HS-27A (cell line): ENCODE results near the gene CMKLR1.

Experiments
- DNase-seq: peaks from one replicate; pipeline ENCODE4 v3.0.0-alpha.2; 2012; ENCODE audit warnings: low read depth, missing footprints

The CMKLR1 gene

DNA sequence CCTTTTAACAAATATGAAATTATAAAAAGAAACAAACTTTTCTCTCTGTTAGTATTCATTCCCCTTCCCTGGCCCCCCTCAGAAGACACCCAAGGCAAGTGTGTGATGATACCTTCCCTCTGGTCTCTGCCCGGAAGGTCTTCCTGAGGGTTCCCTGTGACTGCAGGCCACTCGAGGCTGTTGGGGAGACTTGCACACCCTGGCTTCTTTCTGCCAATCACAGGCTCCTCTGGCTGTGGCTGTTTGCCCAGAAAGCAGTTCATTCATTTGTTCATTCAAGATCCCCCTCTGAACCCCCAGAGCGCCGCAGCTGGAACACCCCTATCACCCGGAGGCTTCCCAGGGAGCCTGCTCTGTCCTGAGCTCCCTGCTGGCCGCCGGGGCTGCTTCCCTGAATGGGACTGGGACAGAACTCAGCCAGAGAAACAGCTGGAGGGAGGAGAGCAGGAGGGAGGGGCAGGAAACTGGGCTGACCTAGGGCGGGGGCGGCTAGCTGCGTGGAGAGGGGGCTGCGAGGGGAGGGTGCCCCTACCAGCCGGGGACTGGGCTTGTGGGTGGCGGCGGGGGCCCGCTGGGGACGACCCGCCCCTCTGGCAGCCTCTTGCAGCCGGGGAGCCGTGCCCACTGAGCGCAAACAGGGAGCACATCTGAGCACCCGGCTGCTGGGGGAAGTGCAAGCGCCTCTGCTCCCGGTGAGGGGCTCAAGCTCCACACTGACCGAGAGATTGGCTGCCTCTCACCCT, at the start of gene CMKLR1:
TSS of gene CMKLR1 (minus strand) at position 397 of the 743 bp plus-strand sequence. CDS start 45,720 bp downstream, outside the sequence.
- DNase-seq = no peak

DNA sequence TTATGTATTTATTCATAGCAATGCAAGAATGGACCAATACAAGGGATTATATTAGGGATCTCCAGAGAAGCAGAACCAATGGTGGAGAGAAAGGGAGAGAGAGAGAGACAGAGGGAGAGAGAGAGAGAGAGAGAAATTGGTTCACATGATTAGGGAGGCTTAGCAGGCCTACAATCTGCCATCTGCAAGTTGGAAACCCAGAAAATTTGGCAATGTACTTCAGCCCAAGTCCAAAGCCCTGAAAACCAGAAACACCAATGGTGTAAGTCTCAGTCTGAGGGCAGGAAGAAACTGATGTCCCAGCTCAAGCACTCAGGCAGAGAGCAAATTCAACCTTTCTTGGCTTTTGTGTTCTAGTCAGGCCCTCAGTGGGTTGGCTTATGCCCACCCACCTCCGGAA, 48.7 kb upstream of the CMKLR1 start:
- DNase-seq = no peak

DNA sequence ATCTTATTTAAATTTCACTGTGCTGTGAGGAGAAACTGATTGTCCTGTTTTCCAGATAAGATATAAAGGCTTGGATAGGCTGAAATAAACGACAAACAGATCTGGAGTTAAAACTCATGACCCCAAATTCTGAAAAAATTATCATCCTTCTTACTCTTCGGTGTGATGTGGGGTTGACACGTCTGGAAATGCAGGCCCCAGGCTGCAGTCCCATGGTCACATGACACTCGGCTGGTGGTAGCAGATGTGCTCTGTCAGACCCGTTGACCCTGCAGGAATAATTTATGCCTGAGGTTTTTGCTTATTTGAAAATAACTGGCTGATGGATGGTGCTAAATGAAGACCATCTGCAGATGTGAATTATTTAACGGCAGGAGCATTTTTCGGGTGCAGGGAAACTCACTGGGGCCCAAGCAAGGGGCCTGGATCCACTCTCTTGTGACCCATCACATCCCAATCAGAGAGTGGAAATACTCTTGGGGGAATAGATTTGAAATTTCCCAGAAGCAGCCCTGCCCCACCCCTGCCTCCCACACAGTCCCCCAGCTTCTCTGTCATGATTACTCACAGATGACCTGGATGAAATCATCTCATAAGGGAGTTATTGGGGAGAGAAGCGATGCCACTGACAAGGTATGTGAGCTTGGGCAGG, 47.7 kb upstream of the CMKLR1 start:
- DNase-seq = no peak

- DNase-seq = no peak
These were observed 43.3 kb upstream of the CMKLR1 start for GRCh38 chr12:108382437-108382801.

DNA sequence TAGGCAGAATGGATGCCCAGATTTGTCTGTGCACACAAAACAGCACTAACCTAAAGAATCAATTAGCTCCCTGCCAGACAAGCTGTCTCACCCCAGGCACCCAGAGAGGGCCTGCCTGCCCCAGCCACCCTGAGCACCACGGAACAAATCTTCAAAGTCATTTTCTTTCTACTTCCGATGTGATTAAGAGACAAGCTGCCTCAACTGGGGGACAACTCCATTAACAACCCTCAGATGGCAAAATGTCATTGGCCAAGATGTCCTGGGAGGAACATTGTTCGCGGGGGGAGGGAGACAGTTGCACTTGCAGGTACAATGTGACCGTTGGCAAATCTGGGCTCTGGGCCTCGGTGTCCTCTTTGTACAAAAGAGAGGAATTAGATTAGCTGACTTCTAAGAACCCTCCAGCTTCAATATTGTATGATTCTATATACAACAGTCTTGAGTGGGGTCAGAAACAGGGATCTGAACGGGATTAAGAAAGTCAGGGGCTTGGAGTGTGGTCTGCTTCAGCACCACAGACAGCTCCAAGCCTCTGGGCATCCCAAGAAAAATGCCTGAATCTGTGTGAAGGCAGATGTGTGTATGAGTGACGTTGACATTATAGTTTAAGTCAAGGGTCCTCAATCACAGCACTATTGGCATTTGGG, 42.8 kb upstream of the CMKLR1 start:
- no peak for DNase-seq

DNA sequence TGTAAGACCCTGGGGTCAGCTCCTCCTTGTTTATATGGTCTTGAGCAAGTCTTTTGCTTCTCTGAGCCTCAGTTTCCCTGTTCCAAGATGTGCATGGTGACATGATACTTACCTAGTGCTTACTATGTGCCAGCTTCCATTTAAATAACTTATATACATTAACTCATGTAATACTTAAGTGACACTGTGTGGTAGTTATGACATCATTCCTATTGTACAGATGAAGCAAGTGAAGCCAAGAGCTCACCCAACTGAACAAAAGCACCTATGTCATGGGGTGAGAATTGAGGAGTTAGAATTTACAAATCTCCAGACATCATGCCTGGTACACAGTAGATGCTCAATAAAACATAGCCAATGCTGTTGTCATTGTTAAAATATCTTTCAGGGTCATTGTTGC, 41.3 kb upstream of the CMKLR1 start:
- DNase-seq = no peak

DNA sequence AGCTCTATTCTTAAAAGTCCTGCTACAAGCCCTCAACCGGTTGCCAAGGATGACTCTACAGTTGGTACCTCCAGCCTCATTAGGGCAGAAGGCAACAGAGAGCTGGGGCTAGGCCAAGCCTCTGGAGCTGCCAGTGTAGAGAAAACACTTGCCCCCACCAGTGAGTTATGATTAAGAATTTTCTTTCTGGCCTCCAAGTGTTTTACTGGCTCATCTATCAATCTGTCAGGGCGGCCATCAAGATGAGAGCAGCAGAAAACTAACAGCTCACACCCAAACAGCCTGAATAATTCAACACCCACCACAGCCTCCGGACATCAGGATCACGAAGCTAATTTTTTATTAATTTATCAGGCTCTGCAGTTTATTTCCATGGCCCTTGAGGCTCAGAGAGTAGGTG, 40.7 kb upstream of the CMKLR1 start:
- DNase-seq = no peak

GRCh38 chr12:108378926-108379325, 39.8 kb upstream of the CMKLR1 start:
- no peak for DNase-seq

DNA sequence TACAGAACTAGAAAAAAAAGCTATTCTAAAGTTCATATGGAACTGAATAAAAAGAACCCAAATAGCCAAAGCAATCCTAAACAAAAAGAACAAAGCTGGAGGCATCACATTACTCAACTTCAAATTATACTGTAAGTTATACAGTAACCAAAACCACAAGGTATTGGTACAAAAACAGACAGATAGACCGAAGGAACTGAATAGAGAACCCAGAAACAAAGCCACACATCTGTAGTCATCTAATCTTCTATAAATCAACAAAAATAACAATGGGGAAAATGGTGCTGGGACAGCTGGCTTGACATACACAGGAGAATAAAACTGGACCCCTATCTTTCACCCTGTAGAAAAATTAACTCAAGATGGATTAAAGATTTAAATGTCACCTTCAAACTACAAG, 38.1 kb upstream of the CMKLR1 start:
- DNase-seq = no peak

- DNase-seq = peak; percentile 81
These were observed 37.0 kb upstream of the CMKLR1 start for GRCh38 chr12:108375986-108376663.

GRCh38 chr12:108374596-108375320, 35.6 kb upstream of the CMKLR1 start:
- DNase-seq = no peak

GRCh38 chr12:108373111-108373510, 34.0 kb upstream of the CMKLR1 start:
- no peak for DNase-seq

DNA sequence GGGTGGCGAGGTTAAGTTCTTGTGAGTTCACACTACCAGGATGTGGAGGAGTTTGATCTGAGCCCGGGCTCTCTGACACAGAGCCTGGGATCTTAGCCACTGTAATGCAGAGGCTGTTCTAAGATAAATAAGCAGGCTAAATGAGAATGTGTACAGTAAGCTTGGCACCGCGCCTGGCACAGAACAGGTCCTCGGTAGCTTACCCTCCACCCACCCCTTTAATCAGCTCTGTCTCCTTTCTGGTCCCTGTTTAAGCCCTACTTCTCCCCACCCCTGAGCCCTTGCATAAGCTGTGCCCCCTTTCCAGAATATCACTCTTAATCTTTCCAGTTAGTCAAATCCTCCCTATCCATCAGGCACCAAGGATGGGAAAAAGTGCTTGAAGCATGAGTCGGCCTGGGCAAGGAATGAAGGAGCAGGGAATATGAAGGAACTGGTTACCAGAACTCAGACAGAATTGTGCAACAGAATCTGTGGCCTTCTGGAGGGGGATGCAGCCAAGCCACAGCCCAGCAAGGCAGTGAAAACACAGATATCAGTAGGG, 32.8 kb upstream of the CMKLR1 start:
- peak; percentile 74 for DNase-seq

GRCh38 chr12:108370415-108370814, 31.3 kb upstream of the CMKLR1 start:
- DNase-seq = no peak

DNA sequence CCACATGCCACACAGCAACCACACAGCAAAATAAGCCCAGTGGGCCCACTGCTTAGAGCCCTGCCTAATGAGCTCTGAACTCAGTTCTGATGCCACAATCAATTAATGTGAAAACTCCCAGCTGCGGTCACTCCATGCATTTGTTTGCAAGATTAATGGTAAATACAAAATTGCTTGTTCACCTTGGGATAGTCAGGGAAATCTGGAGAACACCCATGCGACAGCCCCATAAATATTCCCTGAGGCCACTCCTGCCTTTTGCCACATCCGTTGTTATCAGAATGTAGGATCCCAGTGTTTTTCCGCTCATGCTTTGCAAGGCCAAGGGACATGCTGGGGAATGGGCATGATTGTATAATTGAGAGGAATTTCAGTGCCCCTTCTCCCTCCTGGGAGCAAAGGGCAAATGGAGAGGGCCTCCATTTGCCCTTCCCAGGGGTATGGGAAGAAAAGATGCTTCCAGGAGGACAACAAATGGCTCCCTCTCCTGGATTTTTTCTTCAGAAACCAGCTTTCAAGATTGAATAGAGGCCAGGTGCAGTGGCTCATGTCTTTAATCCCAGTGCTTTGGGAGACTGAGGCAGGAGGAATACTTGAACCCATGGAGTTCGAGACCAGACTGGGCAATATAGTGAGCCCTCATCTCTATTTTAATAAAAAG, 30.8 kb upstream of the CMKLR1 start:
- DNase-seq = no peak

DNA sequence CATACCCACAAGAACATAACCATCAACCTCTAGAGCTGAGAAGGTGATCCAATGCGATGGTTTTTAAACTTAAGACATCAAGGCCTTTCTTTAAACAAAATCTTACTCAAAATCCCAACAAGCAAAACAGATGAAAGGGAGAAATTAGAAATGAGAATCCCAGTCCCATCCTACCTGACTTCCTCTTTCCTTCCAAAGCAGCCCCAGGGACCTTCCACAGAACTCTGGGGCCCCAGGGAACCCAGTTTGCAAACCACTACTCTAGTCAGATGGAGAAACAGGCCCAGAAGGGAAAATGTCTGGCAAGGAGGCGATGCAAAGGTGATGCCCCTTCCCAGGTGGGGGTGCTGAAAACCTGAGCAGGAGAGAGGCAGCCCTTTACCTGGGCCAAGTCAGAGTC, 29.0 kb upstream of the CMKLR1 start:
- no peak for DNase-seq

DNA sequence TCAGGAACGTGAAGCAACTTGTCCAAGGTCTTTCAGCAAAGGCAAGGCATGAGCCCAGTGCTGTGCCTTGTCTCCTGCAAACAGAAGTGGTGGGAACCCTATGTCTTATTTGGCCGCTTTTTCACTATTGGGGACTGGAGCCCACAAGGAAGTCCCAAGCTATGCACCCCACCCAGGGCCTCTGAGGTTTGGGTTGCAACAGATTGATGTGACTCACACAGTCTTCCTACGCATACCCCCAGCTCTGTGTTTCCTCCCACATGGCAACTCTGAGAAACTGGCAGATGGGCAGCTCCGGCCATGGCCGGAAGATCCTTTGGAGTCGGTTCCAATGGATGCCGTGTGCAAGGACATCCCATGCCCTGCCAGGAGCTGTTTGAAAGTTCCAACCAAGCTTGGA, 28.3 kb upstream of the CMKLR1 start:
- no peak for DNase-seq

GRCh38 chr12:108365324-108365723, 26.2 kb upstream of the CMKLR1 start:
- DNase-seq = no peak

GRCh38 chr12:108364879-108365278, 25.8 kb upstream of the CMKLR1 start:
- DNase-seq = no peak

- no peak for DNase-seq
These were observed 24.5 kb upstream of the CMKLR1 start for GRCh38 chr12:108363565-108363964.

DNA sequence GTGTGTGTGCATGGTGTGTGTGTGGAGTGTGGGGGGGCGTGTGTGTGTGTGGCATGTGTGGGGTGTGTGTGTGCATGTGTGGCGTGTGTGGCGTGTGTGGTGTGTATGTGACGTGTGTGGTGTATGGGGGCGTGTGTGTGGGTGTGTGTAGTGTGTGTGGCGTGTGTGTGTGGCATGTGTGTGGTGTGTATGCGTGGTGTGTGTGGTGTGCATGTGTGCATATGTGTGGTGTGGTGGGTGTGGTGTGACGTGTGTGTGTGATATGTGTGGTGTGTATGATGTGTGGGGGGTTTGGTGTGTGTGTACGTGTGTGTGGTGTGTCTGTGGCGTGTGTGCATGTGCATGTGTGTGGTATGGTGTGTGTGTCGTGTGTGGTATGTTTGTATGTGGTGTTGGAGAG, 24.1 kb upstream of the CMKLR1 start:
- DNase-seq = no peak
